Neuronal stem cell (in vitro differentiated cells): Measurements from ENCODE around the gene FAH.

ENCODE experiments used
- DNase-seq: peaks from one replicate; pipeline ENCODE4 v3.0.0-alpha.2; 2013; ENCODE audit warnings: low spot score
- H2AFZ ChIP-seq: one replicate; pipeline ENCODE4 v1.6.1; 2013; ENCODE audit warnings: mild to moderate bottlenecking, low read length, inconsistent platforms
- H2AK5ac ChIP-seq: 2 replicates; pipeline ENCODE4 v1.6.1; 2013; ENCODE audit warnings: low read depth, mild to moderate bottlenecking, inconsistent platforms, low read length, moderate library complexity, mixed read lengths
- H2BK120ac ChIP-seq: 2 replicates; pipeline ENCODE4 v1.6.1; 2013; ENCODE audit warnings: low read depth, mild to moderate bottlenecking, inconsistent platforms, low read length, moderate library complexity, mixed read lengths
- H2BK12ac ChIP-seq: one replicate; pipeline ENCODE4 v1.6.1; 2013; ENCODE audit warnings: low read length, inconsistent platforms
- H2BK15ac ChIP-seq: 2 replicates; pipeline ENCODE4 v1.6.1; 2013; ENCODE audit warnings: mild to moderate bottlenecking, low read length, inconsistent platforms, mixed read lengths
- H2BK5ac ChIP-seq: one replicate; pipeline ENCODE4 v1.6.1; 2013; ENCODE audit warnings: inconsistent platforms, mild to moderate bottlenecking, low read length, moderate library complexity
- H3K14ac ChIP-seq: one replicate; pipeline ENCODE4 v1.6.1; 2013; ENCODE audit warnings: low read length, inconsistent platforms
- H3K18ac ChIP-seq: 2 replicates; pipeline ENCODE4 v1.6.1; 2013; ENCODE audit warnings: low read length, inconsistent platforms
- H3K23ac ChIP-seq: 2 replicates; pipeline ENCODE4 v1.6.1; 2013; ENCODE audit warnings: low read depth, mild to moderate bottlenecking, mixed read lengths, low read length, inconsistent platforms; ENCODE audit not compliant: poor library complexity
- H3K27ac ChIP-seq: replicated peaks from 3 replicates; pipeline ENCODE4 v1.5.1; 2013; ENCODE audit warnings: low read length, inconsistent platforms
- H3K27me3 ChIP-seq, 3 experiments: 2 replicates each; pipeline ENCODE4 v1.6.1; 2013; ENCODE audit warnings: low read length in 3 of 3, mild to moderate bottlenecking in 2 of 3, inconsistent platforms in 1 of 3, low read depth in 1 of 3, mixed read lengths in 1 of 3, moderate library complexity in 1 of 3; ENCODE audit not compliant: control insufficient read depth in 3 of 3, insufficient read depth in 3 of 3
- H3K36me3 ChIP-seq, 2 donors: replicated peaks in 1 of 2; 2 replicates each; pipeline ENCODE4 v1.6.1; 2013; ENCODE audit warnings: low read length in 2 of 2; ENCODE audit not compliant: control insufficient read depth in 2 of 2, insufficient read depth in 2 of 2
- H3K4ac ChIP-seq: 2 replicates; pipeline ENCODE4 v1.6.1; 2013; ENCODE audit warnings: inconsistent platforms, mild to moderate bottlenecking, low read length, moderate library complexity
- H3K4me1 ChIP-seq, 2 donors: 1 replicate in 1 of 2; 2 replicates in 1 of 2; pipeline ENCODE4 v1.6.1; 2013; ENCODE audit warnings: low read length in 2 of 2, low read depth in 1 of 2; ENCODE audit not compliant: control insufficient read depth in 2 of 2, insufficient read depth in 1 of 2
- H3K4me2 ChIP-seq: one replicate; pipeline ENCODE4 v1.6.1; 2013; ENCODE audit warnings: mild to moderate bottlenecking, low read length, inconsistent platforms; ENCODE audit not compliant: insufficient read depth, poor library complexity, severe bottlenecking
- H3K4me3 ChIP-seq, 2 donors: 2 replicates each; pipeline ENCODE4 v1.5.1; 2013; ENCODE audit warnings: low read length in 2 of 2, mild to moderate bottlenecking in 2 of 2, inconsistent platforms in 1 of 2, moderate library complexity in 1 of 2
- H3K79me1 ChIP-seq: one replicate; pipeline ENCODE4 v1.6.1; 2013; ENCODE audit warnings: low read depth, mild to moderate bottlenecking, inconsistent platforms, low read length, moderate library complexity
- H3K9ac ChIP-seq: one replicate; pipeline ENCODE4 v1.6.1; 2013; ENCODE audit warnings: mild to moderate bottlenecking, low read depth, low read length, inconsistent platforms; ENCODE audit not compliant: poor library complexity
- H3K9me3 ChIP-seq, 2 donors: replicated peaks in 1 of 2; 2 replicates each; pipeline versions ENCODE3 to v1.6.1; 2013; ENCODE audit warnings: low read length in 2 of 2, mild to moderate bottlenecking in 2 of 2, inconsistent platforms in 1 of 2, low read depth in 1 of 2, mixed read lengths in 1 of 2, moderate library complexity in 1 of 2; ENCODE audit not compliant: control insufficient read depth in 2 of 2, insufficient read depth in 1 of 2
- H4K8ac ChIP-seq: one replicate; pipeline ENCODE4 v1.6.1; 2013; ENCODE audit warnings: low read depth, mild to moderate bottlenecking, inconsistent platforms, low read length, moderate library complexity
- H4K91ac ChIP-seq: one replicate; pipeline ENCODE4 v1.6.1; 2013; ENCODE audit warnings: low read length, low read depth, mild to moderate bottlenecking, inconsistent platforms; ENCODE audit not compliant: poor library complexity
- WGBS, 2 donors: extraction: QIAGEN DNeasy Blood & Tissue Kit; methylation state at CpG; one replicate each; pipeline ENCODE4 v1.1.7; 2013; ENCODE audit warnings: missing lambda C conversion rate in 2 of 2, mixed read lengths in 1 of 2; ENCODE audit not compliant: insufficient read length in 2 of 2, insufficient replicate concordance in 1 of 2; ENCODE audit errors: extremely low coverage in 2 of 2; 5-methylcytosine and 5-hydroxymethylcytosine counted together

The FAH gene

DNA sequence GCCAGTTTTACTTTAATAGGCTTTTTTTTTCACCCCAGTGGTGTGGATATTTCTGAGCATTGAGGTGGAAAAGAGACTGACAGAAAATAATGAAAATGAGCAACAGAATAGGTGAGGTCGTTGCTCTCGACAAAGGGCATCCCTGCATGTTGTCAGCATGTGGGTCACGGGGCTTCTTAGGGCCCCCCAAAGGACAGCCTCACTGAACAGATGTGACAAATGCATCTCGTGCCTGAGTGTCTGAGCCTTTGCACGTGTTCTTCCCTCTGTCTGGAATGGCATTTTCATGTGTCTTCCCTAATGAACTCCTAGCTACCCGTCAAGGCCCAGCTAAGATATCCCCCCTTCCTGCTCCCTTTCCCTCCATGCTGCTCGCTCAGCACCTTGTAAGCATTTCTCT, 31.8 kb downstream of the FAH start:
- Histone ChIP-seq H2BK5ac (no peak overlapping the region), H4K91ac (no peak overlapping the region), H3K18ac (peak overlapping the region; percentile 39), H2AFZ (no peak overlapping the region), H3K14ac (no peak overlapping the region), H3K36me3 (peaks cover 5 to 25% of the 10 kb centered on the region in 2 donors), H3K4me1 (peaks cover 5 to 9% of the 10 kb centered on the region in 2 donors), H3K9me3 (peaks cover 3 to 4% of the 10 kb centered on the region in 2 donors), H3K4me3 (no peak overlapping the region), H3K4me2 (no peak overlapping the region), H2BK15ac (no peak overlapping the region), H4K8ac (no peak overlapping the region), H2BK12ac (no peak overlapping the region), H3K9ac (no peak overlapping the region), H3K4ac (no peak overlapping the region), H3K23ac (no peak overlapping the region), H3K27me3 (no peaks in the 10 kb centered on the region), H2AK5ac (no peak overlapping the region), H3K79me1 (no peaks in the 10 kb centered on the region), H2BK120ac (no peak overlapping the region), H3K27ac (no peak overlapping the region)
- no CpG with 5 or more reads among the region's 7 CpGs for WGBS, 2 donors
- DNase-seq, result no peak

DNA sequence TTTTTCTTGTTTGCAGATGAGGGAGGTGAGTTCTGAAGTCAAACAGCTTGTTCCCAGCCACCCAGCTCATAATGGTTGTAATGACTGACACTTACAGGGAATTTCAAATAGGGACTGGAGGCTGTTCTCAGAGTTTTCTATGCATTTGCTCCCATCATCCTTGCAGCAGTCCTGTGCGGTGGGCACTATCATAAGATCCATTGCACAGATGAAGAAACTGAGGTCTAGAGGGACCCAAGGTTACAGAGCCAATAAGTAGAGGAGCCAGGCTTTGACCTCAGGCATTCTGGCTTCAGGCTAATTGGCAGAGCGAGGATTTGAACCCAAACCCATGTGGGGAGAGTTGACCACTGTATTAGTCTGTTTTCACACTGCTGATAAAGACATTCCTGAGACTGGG, 32.4 kb downstream of the FAH start:
- Histone ChIP-seq H3K23ac (no peak overlapping the region), H3K4me3 (no peak overlapping the region), H2BK12ac (no peak overlapping the region), H2AFZ (no peak overlapping the region), H3K36me3 (peaks cover 3 to 25% of the 10 kb centered on the region in 2 donors), H3K14ac (no peak overlapping the region), H3K27me3 (no peaks in the 10 kb centered on the region), H3K9me3 (peaks cover 3 to 4% of the 10 kb centered on the region in 2 donors), H3K18ac (no peak overlapping the region), H2BK120ac (no peak overlapping the region), H3K4me2 (no peak overlapping the region), H2AK5ac (no peak overlapping the region), H3K4ac (no peak overlapping the region), H4K8ac (no peak overlapping the region), H3K79me1 (no peaks in the 10 kb centered on the region), H4K91ac (no peak overlapping the region), H2BK5ac (no peak overlapping the region), H2BK15ac (no peak overlapping the region), H3K27ac (no peak overlapping the region), H3K4me1 (peaks cover 5 to 9% of the 10 kb centered on the region in 2 donors), H3K9ac (no peak overlapping the region)
- no peak for DNase-seq
- WGBS, 2 donors, result no CpG with 5 or more reads among the region's 2 CpGs

DNA sequence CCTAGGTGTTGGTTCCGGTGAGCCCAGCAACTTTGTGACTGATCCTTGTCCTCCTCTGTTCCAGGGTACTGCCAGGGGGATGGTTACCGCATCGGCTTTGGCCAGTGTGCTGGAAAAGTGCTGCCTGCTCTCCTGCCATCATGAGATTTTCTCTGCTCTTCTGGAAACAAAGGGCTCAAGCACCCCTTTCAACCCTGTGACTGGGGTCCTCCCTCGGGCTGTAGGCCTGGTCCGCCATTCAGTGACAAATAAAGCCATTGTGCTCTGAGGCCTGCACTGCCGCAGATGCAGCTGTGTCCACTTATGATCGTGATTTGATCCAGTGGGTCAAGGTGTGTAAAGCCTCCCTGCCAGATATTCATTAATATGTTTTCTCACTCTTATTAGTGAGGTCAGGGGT, 33.3 kb downstream of the FAH start:
- no peak overlapping the region for H3K4me3 ChIP-seq
- no peak overlapping the region for H2BK15ac ChIP-seq
- no peak overlapping the region for H2AFZ ChIP-seq
- peaks cover 3 to 4% of the 10 kb centered on the region in 2 donors for H3K9me3 ChIP-seq
- DNase-seq, result no peak
- H3K14ac ChIP-seq, result no peak overlapping the region
- no peak overlapping the region for H4K91ac ChIP-seq
- H3K4ac ChIP-seq, result no peak overlapping the region
- H3K4me2 ChIP-seq, result no peak overlapping the region
- H3K27me3 ChIP-seq, result no peaks in the 10 kb centered on the region
- H3K4me1 ChIP-seq, result peaks cover 5 to 9% of the 10 kb centered on the region in 2 donors
- H3K18ac ChIP-seq, result peak overlapping the region; percentile 83
- H4K8ac ChIP-seq, result no peak overlapping the region
- H3K27ac ChIP-seq, result no peak overlapping the region
- no CpG with 5 or more reads among the region's 7 CpGs for WGBS, 2 donors
- H3K9ac ChIP-seq, result no peak overlapping the region
- H2AK5ac ChIP-seq, result peak overlapping the region; percentile 60
- H3K79me1 ChIP-seq, result no peaks in the 10 kb centered on the region
- no peak overlapping the region for H2BK5ac ChIP-seq
- H2BK12ac ChIP-seq, result peak overlapping the region; percentile 42
- H2BK120ac ChIP-seq, result no peak overlapping the region
- H3K23ac ChIP-seq, result no peak overlapping the region
- peaks cover 3 to 22% of the 10 kb centered on the region in 2 donors for H3K36me3 ChIP-seq

DNA sequence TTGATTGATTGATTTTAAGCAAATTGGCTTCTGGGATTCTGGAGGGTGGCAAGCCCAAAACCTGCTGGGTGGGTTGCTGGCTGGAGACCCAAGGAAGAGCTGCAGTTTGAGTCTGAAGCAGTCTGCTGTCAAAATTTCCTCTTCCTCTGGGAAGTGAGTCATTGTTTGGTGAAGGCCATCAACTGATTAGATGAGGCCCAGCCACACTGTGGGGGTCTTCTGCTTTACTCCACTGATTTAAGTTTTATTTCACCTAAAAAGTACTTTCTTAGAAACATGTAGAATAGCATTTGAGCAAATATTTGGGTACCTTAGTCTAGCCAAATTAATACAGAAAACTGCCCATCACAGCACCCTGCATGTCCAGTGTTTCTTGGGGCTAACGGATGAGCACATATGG, 33.8 kb downstream of the FAH start:
- H4K91ac ChIP-seq, result no peak overlapping the region
- H2AK5ac ChIP-seq, result no peak overlapping the region
- H3K4me3 ChIP-seq, result no peak overlapping the region
- no CpG with 5 or more reads among the region's 1 CpG for WGBS, 2 donors
- no peak overlapping the region for H2BK5ac ChIP-seq
- H2BK12ac ChIP-seq, result no peak overlapping the region
- H4K8ac ChIP-seq, result no peak overlapping the region
- H2BK15ac ChIP-seq, result no peak overlapping the region
- H3K4me1 ChIP-seq, result peaks cover 5 to 9% of the 10 kb centered on the region in 2 donors
- no peak overlapping the region for H2AFZ ChIP-seq
- no peaks in the 10 kb centered on the region for H3K27me3 ChIP-seq
- no peak overlapping the region for H3K4ac ChIP-seq
- H3K18ac ChIP-seq, result no peak overlapping the region
- no peak for DNase-seq
- no peak overlapping the region for H3K23ac ChIP-seq
- H3K4me2 ChIP-seq, result no peak overlapping the region
- H3K27ac ChIP-seq, result no peak overlapping the region
- H2BK120ac ChIP-seq, result no peak overlapping the region
- H3K79me1 ChIP-seq, result no peaks in the 10 kb centered on the region
- H3K9me3 ChIP-seq, result peaks cover 3 to 4% of the 10 kb centered on the region in 2 donors
- H3K14ac ChIP-seq, result no peak overlapping the region
- H3K9ac ChIP-seq, result no peak overlapping the region
- H3K36me3 ChIP-seq, result peaks cover 3 to 20% of the 10 kb centered on the region in 2 donors
